CD1c-positive myeloid dendritic cell (primary cell): Measurements from ENCODE around the gene PCDH20.
"Not testable (repeated sequence)": the region's sequence is repeated elsewhere in the genome, so short reads cannot be mapped to it uniquely, and the experiment has no call there.

Experiments
- DNase-seq: peaks from one replicate; pipeline ENCODE4 v3.0.0-alpha.2; 2016; ENCODE audit errors: extremely low spot score

The PCDH20 gene, protein sequence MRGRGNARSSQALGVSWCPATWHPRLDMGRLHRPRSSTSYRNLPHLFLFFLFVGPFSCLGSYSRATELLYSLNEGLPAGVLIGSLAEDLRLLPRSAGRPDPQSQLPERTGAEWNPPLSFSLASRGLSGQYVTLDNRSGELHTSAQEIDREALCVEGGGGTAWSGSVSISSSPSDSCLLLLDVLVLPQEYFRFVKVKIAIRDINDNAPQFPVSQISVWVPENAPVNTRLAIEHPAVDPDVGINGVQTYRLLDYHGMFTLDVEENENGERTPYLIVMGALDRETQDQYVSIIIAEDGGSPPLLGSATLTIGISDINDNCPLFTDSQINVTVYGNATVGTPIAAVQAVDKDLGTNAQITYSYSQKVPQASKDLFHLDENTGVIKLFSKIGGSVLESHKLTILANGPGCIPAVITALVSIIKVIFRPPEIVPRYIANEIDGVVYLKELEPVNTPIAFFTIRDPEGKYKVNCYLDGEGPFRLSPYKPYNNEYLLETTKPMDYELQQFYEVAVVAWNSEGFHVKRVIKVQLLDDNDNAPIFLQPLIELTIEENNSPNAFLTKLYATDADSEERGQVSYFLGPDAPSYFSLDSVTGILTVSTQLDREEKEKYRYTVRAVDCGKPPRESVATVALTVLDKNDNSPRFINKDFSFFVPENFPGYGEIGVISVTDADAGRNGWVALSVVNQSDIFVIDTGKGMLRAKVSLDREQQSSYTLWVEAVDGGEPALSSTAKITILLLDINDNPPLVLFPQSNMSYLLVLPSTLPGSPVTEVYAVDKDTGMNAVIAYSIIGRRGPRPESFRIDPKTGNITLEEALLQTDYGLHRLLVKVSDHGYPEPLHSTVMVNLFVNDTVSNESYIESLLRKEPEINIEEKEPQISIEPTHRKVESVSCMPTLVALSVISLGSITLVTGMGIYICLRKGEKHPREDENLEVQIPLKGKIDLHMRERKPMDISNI

GRCh38 chr13:61415749-61416148, at the start of gene PCDH20:
Gene PCDH20, minus strand, starts transcription at chr13:61415849. Its CDS starts 691 bp downstream, at chr13:61415158.
- no peak for DNase-seq

DNA sequence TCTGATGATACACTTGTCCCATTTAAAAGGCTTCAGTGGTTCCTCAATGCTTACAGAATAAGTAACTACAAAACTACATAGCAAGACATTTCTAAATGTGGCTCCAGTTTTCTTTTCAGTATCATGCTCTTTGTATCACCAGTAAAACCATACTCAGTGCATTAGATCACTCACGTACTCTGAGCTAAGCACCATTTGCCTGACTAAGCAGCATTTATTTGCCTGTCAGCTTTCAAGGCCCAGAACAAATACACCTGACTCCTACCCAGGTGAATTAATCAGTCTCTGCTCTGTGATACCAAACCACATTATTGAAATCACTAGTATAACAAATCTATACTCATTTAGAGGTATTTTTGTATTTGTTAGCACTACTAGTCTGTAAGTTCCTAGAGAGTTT, 47.4 kb upstream of the PCDH20 start:
- DNase-seq = no peak

DNA sequence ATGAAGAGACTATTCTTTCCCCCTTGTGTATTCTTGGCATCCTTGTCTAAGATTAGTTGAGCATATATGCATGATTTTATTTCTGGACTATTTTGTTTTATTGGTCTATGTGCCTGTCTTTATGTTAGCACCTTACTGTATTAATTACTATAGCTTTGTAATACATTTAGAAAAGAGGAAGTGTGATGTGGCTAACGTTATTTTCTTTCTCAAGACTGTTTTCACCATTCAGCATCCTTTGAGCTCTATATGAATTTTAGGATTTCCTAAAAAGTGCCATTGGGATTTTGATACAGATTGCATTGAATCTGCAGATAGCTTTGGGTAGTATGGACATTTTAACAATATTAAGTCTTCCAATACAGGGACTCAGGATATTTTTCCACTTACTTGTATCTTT, 37.5 kb upstream of the PCDH20 start:
- no peak for DNase-seq

GRCh38 chr13:61432029-61432428, 16.4 kb upstream of the PCDH20 start:
- DNase-seq = no peak

DNA sequence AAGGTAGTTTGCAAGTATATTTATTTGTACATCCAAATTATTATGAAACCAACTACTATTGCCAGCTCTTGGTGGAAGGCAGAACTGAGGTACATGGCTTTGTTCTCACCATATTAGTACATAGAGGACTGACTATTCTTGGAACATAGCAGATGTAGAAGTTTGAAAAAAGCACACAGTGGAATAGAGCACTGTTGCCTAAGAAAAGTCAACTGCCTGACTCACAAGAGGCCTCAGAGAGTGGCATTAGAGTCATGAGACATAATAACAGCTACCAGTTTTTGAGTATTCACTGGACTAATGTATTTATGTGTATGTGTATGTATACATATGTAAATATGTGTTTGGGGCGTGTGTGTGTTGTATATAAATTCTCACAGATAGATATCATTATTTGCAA, 8.3 kb upstream of the PCDH20 start:
- DNase-seq = no peak

- no peak for DNase-seq
These were observed 1.5 kb upstream of the PCDH20 start for GRCh38 chr13:61417086-61417570.

- DNase-seq = no peak
These were observed 459 bp downstream of the PCDH20 start for GRCh38 chr13:61415058-61415721.

DNA sequence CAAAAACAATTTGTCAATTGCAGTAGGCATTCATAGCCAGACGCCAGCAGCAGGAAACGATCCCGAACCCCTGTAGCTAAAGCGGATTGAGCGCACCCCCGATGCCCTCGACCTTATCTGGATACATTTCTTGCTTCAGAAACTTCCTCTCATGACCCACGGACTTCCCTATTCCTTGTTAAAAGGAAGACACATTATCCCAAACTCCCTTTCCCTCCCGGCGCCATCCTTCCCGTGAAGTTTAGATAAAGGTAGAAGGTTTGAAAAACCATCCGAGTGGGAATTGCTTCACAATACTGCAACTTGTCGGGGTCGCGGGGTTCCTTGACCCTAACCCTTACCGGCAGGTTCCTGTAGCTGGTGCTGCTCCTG, 977 bp downstream of the PCDH20 start:
- no peak for DNase-seq

DNA sequence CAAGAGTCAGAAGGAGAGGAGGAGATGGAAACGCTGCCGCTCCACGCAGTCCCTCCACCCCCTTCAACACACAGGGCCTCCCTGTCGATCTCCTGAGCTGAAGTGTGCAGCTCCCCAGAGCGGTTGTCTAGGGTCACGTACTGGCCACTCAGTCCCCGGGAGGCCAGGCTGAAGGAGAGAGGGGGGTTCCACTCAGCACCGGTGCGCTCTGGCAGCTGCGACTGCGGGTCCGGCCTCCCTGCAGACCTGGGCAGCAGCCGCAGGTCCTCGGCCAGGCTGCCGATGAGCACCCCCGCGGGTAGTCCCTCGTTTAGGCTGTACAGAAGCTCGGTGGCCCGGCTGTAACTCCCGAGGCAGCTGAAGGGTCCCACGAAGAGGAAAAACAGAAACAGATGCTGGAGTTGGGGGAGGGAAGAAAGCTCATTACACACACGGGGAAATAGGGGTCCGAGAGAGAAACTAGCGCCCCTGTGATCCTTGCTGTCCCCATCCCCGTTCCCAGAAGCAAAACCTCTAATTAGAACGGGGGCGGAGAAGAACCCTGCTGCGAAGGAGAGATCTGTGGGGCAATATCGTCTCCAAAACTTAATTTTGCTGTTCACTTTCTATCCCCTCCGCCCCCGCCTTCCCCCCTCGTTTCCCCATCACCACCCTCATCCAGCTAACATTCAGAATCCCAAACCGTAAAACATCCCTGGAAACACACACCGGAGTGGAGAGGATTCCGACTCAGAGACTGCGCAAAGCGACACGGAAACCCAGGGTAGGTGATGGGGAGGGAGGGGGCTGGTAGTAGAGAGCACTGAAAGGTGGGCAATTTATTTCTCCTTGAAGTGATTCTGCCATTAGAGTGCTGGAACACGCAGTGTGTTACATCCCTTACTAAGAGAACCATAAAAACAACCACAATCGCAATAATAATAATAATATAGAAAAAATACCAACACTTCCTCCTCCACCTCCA, 1.8 kb downstream of the PCDH20 start:
- no peak for DNase-seq

- DNase-seq = no peak
These were observed 4.9 kb downstream of the PCDH20 start for GRCh38 chr13:61410669-61411297.

GRCh38 chr13:61410266-61410665, 5.4 kb downstream of the PCDH20 start:
- DNase-seq = no peak

- no peak for DNase-seq
These were observed 7.1 kb downstream of the PCDH20 start for GRCh38 chr13:61408571-61408970.

GRCh38 chr13:61406275-61406674, 9.4 kb downstream of the PCDH20 start:
- no peak for DNase-seq

DNA sequence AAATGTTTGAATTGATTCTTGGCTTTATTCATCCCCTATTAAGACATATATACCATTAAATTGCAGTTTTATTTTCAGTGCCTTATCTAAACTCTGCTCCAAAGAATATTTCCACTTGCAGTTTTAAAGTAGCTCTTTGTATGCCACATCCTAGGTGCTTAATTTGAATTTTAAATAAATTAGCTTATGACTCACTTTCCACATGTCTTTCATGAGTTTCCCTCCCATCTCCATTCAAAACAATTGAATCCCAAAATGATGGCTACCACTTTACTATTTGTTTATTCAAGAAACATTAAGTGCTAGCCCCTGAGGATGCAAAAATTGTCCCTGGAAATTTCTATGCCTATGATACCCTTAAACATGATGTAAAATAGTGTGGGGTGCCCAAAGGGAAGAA, 19.5 kb downstream of the PCDH20 start:
- DNase-seq = no peak

DNA sequence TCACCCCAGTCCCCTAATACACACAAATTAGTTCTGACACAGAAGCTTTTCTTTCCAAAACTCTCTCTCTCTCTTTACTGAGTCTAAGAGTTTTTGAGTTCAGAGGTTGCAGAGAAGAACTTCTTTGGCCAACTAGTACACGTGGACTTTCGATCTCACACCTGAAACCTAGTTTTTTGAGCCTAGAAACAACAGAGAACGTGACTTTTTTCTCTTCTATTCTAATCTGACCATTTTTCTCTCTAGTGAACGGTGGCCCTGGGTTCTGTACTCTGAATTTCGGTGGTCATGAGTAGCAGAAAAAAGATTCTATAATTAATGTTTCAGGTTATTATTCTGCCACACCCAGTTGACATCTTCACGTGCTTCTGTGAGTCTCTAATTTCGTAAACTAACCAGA, 24.2 kb downstream of the PCDH20 start:
- no peak for DNase-seq

DNA sequence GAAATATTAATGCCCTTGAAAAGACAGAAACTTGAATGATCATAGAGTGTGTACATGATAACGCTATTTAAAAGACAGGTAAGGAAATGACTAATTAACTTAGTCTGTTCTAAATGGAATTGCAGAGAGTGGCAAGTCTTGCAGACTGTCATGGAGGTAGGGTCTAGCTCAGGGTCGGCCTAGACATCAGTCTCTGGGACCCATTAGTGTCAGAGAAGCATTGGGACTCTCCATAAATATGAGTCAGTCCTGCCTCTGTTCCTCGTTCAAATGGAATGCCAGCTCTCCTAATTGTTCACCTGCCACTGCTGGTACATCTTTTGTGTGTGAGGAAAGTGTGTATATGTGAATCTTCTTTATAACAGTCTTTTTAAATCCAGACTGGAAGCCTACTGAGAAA, 28.0 kb downstream of the PCDH20 start:
- DNase-seq = no peak

- no peak for DNase-seq
These were observed 32.5 kb downstream of the PCDH20 start for GRCh38 chr13:61383111-61383510.

DNA sequence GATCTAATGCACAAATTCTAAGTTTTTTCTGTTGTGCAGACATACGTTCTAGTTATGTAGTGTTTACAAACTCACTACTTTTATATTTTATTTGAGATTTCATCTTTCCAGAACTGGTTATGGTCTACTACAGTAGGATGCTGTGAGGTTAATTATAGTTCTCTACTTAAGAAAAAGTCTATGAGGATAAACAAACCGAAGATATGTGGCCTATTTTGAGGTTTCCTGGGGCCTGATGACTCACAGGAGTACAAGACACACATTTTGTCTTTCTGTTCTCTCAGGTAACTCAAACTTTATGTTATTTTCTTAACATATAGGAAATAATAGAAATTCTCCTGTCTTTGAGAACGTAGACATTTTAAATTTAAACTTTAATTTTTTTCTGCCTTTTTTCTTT, 45.1 kb downstream of the PCDH20 start:
- no peak for DNase-seq

- not testable (repeated sequence) for DNase-seq
These were observed 51.0 kb downstream of the PCDH20 start for GRCh38 chr13:61364690-61365089.

DNA sequence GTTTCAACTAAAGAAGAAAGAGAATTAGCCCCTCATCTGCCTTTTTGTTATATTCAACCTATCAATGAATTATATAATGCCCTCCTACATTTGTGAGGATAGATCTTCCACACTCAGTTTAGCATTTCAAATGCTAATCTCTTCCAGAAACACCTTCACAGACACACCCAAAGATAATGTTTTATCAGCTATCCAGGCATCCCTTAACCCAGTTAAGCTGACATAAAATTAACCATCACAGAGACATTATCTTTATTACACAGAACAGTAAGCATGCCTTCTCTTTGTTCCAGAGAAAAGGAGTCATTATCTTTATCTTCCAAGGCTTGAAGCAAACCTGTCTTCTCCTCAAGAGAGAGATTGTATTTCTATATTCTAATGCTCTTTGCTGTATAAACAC, 53.1 kb downstream of the PCDH20 start:
- DNase-seq = no peak
